HS-5 (cell line): ENCODE measurements around the gene SLC38A10.

Source experiments
- DNase-seq: peaks from one replicate; pipeline ENCODE4 v3.0.0-alpha.2; 2012; ENCODE audit warnings: low read depth

Gene SLC38A10

GRCh38 chr17:81277946-81278693 lies 17.0 kb downstream of the SLC38A10 start:
- no peak for DNase-seq

- no peak for DNase-seq
Measured at GRCh38 chr17:81277421-81277820, 17.7 kb downstream of the SLC38A10 start.

- no peak for DNase-seq
Measured at GRCh38 chr17:81276781-81277180, 18.3 kb downstream of the SLC38A10 start.

- no peak for DNase-seq
Measured at GRCh38 chr17:81274471-81274855, 20.6 kb downstream of the SLC38A10 start.

- DNase-seq: no peak
Measured at GRCh38 chr17:81273698-81274470, 21.2 kb downstream of the SLC38A10 start.

- DNase-seq: no peak
Measured at GRCh38 chr17:81272616-81273015, 22.5 kb downstream of the SLC38A10 start.

GRCh38 chr17:81271226-81271625 lies 23.9 kb downstream of the SLC38A10 start:
- no peak for DNase-seq

GRCh38 chr17:81270279-81270678 lies 24.8 kb downstream of the SLC38A10 start:
- no peak for DNase-seq

GRCh38 chr17:81267390-81268067 lies 27.6 kb downstream of the SLC38A10 start:
- DNase-seq: no peak

- DNase-seq: no peak
Measured at GRCh38 chr17:81265576-81265975, 29.5 kb downstream of the SLC38A10 start.

GRCh38 chr17:81264640-81265039 lies 30.5 kb downstream of the SLC38A10 start:
- no peak for DNase-seq

GRCh38 chr17:81263371-81264181 lies 31.5 kb downstream of the SLC38A10 start:
- no peak for DNase-seq

- no peak for DNase-seq
Measured at GRCh38 chr17:81261582-81262336, 33.3 kb downstream of the SLC38A10 start.

- no peak for DNase-seq
Measured at GRCh38 chr17:81261096-81261495, 34.0 kb downstream of the SLC38A10 start.

GRCh38 chr17:81260641-81261040 lies 34.5 kb downstream of the SLC38A10 start:
- DNase-seq: no peak

GRCh38 chr17:81260171-81260570 lies 34.9 kb downstream of the SLC38A10 start:
- no peak for DNase-seq

GRCh38 chr17:81259058-81259605 lies 36.0 kb downstream of the SLC38A10 start:
- DNase-seq: no peak

GRCh38 chr17:81258292-81258691 lies 36.8 kb downstream of the SLC38A10 start:
- no peak for DNase-seq

GRCh38 chr17:81257533-81257932 lies 37.6 kb downstream of the SLC38A10 start:
- DNase-seq: no peak

- DNase-seq: no peak
Measured at GRCh38 chr17:81256616-81257015, 38.5 kb downstream of the SLC38A10 start.
